Adrenal gland (tissue), 12 donors: ENCODE results near the gene ELL2. TPM values are rescaled to one million over a fixed set of nuclear protein-coding genes. Genes with fewer than 3 reads are reported as not detected.

Experiments used
- DNase-seq, 7 donors: peaks; one replicate each; pipeline ENCODE4 v3.0.0-alpha.2; 2019 to 2020
- H3K27ac ChIP-seq, 5 donors: fragments of 200-600 bp; sonication (generic) in 4 of 5; 1 replicate in 3 of 5; 2 replicates in 2 of 5; pipeline versions ENCODE4 v1.5.1 to v1.8.0; 2016 to 2020; ENCODE audit warnings: mild to moderate bottlenecking in 1 of 5
- H3K27me3 ChIP-seq: fragments of 200-600 bp; 2 replicates; pipeline ENCODE4 v1.8.0; 2021
- H3K36me3 ChIP-seq, 2 donors: fragments of 200-600 bp; replicated peaks in 1 of 2; 1 replicate in 1 of 2; 2 replicates in 1 of 2; pipeline versions ENCODE4 v1.5.1 to v1.8.0; 2018 to 2022
- H3K4me1 ChIP-seq, 2 donors: fragments of 200-600 bp; replicated peaks in 1 of 2; 1 replicate in 1 of 2; 2 replicates in 1 of 2; pipeline versions ENCODE4 v1.5.1 to v1.8.0; 2018 to 2021
- H3K4me3 ChIP-seq, 4 donors: fragments of 200-600 bp; sonication (generic) in 3 of 4; one replicate each; pipeline ENCODE4 v1.5.1; 2016 to 2018
- H3K9me3 ChIP-seq, 3 donors: fragments of 200-600 bp; sonication (generic) in 1 of 3; replicated peaks in 1 of 3; 1 replicate in 2 of 3; 2 replicates in 1 of 3; pipeline versions ENCODE4 v1.5.1 to v1.8.0; 2016 to 2021
- CTCF ChIP-seq, 6 experiments: fragments of 450-650 bp in 4 of 6; fragments of 200-600 bp in 2 of 6; sonication (generic) in 1 of 6; IDR thresholded peaks; 1 replicate in 5 of 6; 2 replicates in 1 of 6; pipeline versions ENCODE4 v1.5.1 to v1.8.0; 2016 to 2021; ENCODE audit warnings: antibody characterized with exemption in 6 of 6, mild to moderate bottlenecking in 2 of 6, moderate library complexity in 1 of 6
- POLR2A ChIP-seq, 2 donors: fragments of 450-650 bp; IDR thresholded peaks; one replicate each; pipeline ENCODE4 v1.6.1; 2017; ENCODE audit warnings: antibody characterized with exemption in 2 of 2, mild to moderate bottlenecking in 2 of 2, moderate library complexity in 1 of 2
- WGBS, 4 donors: extraction: QIAGEN DNeasy Blood & Tissue Kit in 2 of 4; methylation state at CpG; one replicate each; pipeline versions ENCODE4 v1.1.5 to v1.1.7; 2013 to 2017; 5-methylcytosine and 5-hydroxymethylcytosine counted together
- intact Hi-C, 2 donors: fragments of 100-400 bp; cut with DNase I; formaldehyde crosslinking; loops; one replicate each; pipeline versions ENCODE4 v1.14.1 to v1.15.0; 2022 to 2023
- polyA plus RNA-seq, 3 donors: library from polyadenylated mRNA; stranded (reverse); fragments of 200-250 nt in 2 of 3; fragments of 350-450 nt in 1 of 3; fragmentation: Illumina TruSeq in 1 of 3; extraction: RNeasy Lipid Tissue Mini Kit (QIAGEN cat#74804) in 1 of 3; gene quantifications; one replicate each; pipeline ENCODE4 v1.2.3, GENCODE V29; 2013 to 2014
- total RNA-seq, 9 donors: library from RNA; depleted of rRNA in 4 of 9; stranded (reverse); fragments of >200 nt in 4 of 9; fragments of 120-200 nt in 1 of 9; fragmentation: NEBNext Ultra II Directional in 1 of 9; extraction: Animal tissue kit (Norgen Biotek cat#: 25700) in 1 of 9; gene quantifications; one replicate each; pipeline versions ENCODE4 v1.1.0 to v1.2.4, GENCODE V29; 2013 to 2023
- donor health status: healthy with polysubstance abuse.
- donor health status: Bipolar disorder and iron deficiency.
- donor health status: DM: yes; HTN: yes; CAD: no.
- donor health status: DM: no; HTN: no; CAD: no.
- donor health status: DM: no; HTN: no; CAD: no.
- donor health status: DM: yes; HTN: yes; CAD: no.

Gene ELL2
- total and polyA plus RNA-seq, 12 donors, result 3.4 to 27.5 (median 14.5) TPM

GRCh38 chr5:95962475-95962773 lies 773 bp upstream of the ELL2 start:
- 57 to 61% (median 59%) methylated on average over 8 of the region's 8 CpGs for WGBS, 4 donors
- TF ChIP-seq POLR2A (IDR thresholded peaks at IDR 0.05), result no peak
- TF ChIP-seq CTCF (IDR thresholded peaks at IDR 0.05), result no peak
- Histone ChIP-seq H3K4me3 (peak overlapping the region in 1 of 4 donors; percentile 80), H3K36me3 (no peaks in the 10 kb centered on the region), H3K27me3 (no peaks in the 10 kb centered on the region), H3K9me3 (no peaks in the 10 kb centered on the region), H3K27ac (peak overlapping the region in 4 of 5 donors; percentile 64 to 99 (median 95)), H3K4me1 (peaks cover 0 to 33% of the 10 kb centered on the region in 2 donors)
- intact Hi-C loops, result loop anchor here in 1 of 2 donors (10.0 kb wide), 1 partner anchor 372 kb away; no protein-coding TSS in a partner anchor
- DNase-seq, result no peak

GRCh38 chr5:95960667-95961616 lies 709 bp downstream of the ELL2 start:
- Histone ChIP-seq H3K4me1 (peaks cover 6 to 46% of the 10 kb centered on the region in 2 donors), H3K9me3 (no peaks in the 10 kb centered on the region), H3K36me3 (no peaks in the 10 kb centered on the region), H3K4me3 (peak overlapping the region; percentile 52 to 80 (median 55)), H3K27me3 (no peaks in the 10 kb centered on the region), H3K27ac (peak overlapping the region; percentile 65 to 99 (median 91))
- 0 to 1% (median 1%) methylated on average over 14 to 90 of the region's 90 CpGs for WGBS, 4 donors
- DNase-seq, result peak; percentile 82 to 85 (median 83)
- intact Hi-C loops, result loop anchor here in 1 of 2 donors (10.0 kb wide), 1 partner anchor 374 kb away; no protein-coding TSS in a partner anchor
- TF ChIP-seq CTCF (IDR thresholded peaks at IDR 0.05) (peak; percentile 27 to 93 (median 64)), POLR2A (IDR thresholded peaks at IDR 0.05) (no peak)

GRCh38 chr5:95959888-95960666 lies 1.6 kb downstream of the ELL2 start:
- peaks cover 6 to 55% of the 10 kb centered on the region in 2 donors for H3K4me1 ChIP-seq
- peak overlapping the region; percentile 52 to 80 (median 55) for H3K4me3 ChIP-seq
- peak overlapping the region in 3 of 5 donors; percentile 91 to 99 (median 99) for H3K27ac ChIP-seq
- H3K9me3 ChIP-seq, result no peaks in the 10 kb centered on the region
- peak in 6 of 7 donors; percentile 20 to 54 (median 26) for DNase-seq
- H3K27me3 ChIP-seq, result no peaks in the 10 kb centered on the region
- WGBS, 4 donors, result 22 to 31% (median 28%) methylated on average over 21 to 26 of the region's 26 CpGs
- no peaks in the 10 kb centered on the region for H3K36me3 ChIP-seq
- no peak for TF ChIP-seq POLR2A (IDR thresholded peaks at IDR 0.05)
- TF ChIP-seq CTCF (IDR thresholded peaks at IDR 0.05), result peak in 1 of 6 experiments; percentile 18
- intact Hi-C loops, result loop anchor here in 1 of 2 donors (10.0 kb wide), 1 partner anchor 375 kb away; no protein-coding TSS in a partner anchor
